22Rv1 (cell line): ENCODE data around the gene ACTRT2.

ENCODE experiments used
- CTCF ChIP-seq: fragments of 450-650 bp; IDR thresholded peaks from 2 replicates; pipeline ENCODE4 v1.5.1; 2017; ENCODE audit warnings: mild to moderate bottlenecking
- ZFX ChIP-seq: fragments of 450-650 bp; IDR thresholded peaks from 2 replicates; pipeline ENCODE4 v1.6.1; 2017; ENCODE audit warnings: antibody characterized with exemption, borderline replicate concordance

- TF ChIP-seq CTCF (no peak), ZFX (no peak)
Measured at GRCh38 chr1:3060127-3060526, 38.9 kb downstream of the ACTRT2 start.
